HG03378 (cell line): ENCODE results near the gene MAP3K4.
"Not testable (repeated sequence)": the region's sequence is repeated elsewhere in the genome, so short reads cannot be mapped to it uniquely, and the experiment has no call there.

Experiments
- ATAC-seq: cut with Tn5 transposase; IDR thresholded peaks from one replicate; pipeline ENCODE4 v1.9.1; 2021; ENCODE audit warnings: mild to moderate bottlenecking, moderate library complexity; ENCODE audit not compliant: unreplicated experiment

The MAP3K4 gene

GRCh38 chr6:161110028-161110779 lies 118.6 kb downstream of the MAP3K4 start:
- no peak for ATAC-seq

GRCh38 chr6:161111261-161111660 lies 119.7 kb downstream of the MAP3K4 start:
- no peak for ATAC-seq

GRCh38 chr6:161115468-161115867 lies 123.9 kb downstream of the MAP3K4 start:
- ATAC-seq, result no peak

GRCh38 chr6:161116554-161116953 lies 125.0 kb downstream of the MAP3K4 start:
- ATAC-seq, result no peak

GRCh38 chr6:161117308-161117707 lies 125.7 kb downstream of the MAP3K4 start:
- ATAC-seq, result no peak

GRCh38 chr6:161117942-161118341 lies 126.4 kb downstream of the MAP3K4 start:
- no peak for ATAC-seq

GRCh38 chr6:161123319-161123718 lies 131.8 kb downstream of the MAP3K4 start:
- not testable (repeated sequence) for ATAC-seq

GRCh38 chr6:161125591-161125990 lies 134.0 kb downstream of the MAP3K4 start:
- no peak for ATAC-seq

- no peak for ATAC-seq
Observed at GRCh38 chr6:161127071-161127740, 135.6 kb downstream of the MAP3K4 start.

- no peak for ATAC-seq
Observed at GRCh38 chr6:161128230-161128629, 136.7 kb downstream of the MAP3K4 start.

GRCh38 chr6:161128680-161129196 lies 137.2 kb downstream of the MAP3K4 start:
- ATAC-seq, result no peak

GRCh38 chr6:161130541-161130940 lies 139.0 kb downstream of the MAP3K4 start:
- no peak for ATAC-seq

- ATAC-seq, result no peak
Observed at GRCh38 chr6:161130967-161131766, 139.6 kb downstream of the MAP3K4 start.

- no peak for ATAC-seq
Observed at GRCh38 chr6:161132384-161132783, 140.8 kb downstream of the MAP3K4 start.

- no peak for ATAC-seq
Observed at GRCh38 chr6:161133963-161134362, 142.4 kb downstream of the MAP3K4 start.

- ATAC-seq, result no peak
Observed at GRCh38 chr6:161134550-161135298, 143.2 kb downstream of the MAP3K4 start.

- no peak for ATAC-seq
Observed at GRCh38 chr6:161135695-161136591, 144.4 kb downstream of the MAP3K4 start.

- no peak for ATAC-seq
Observed at GRCh38 chr6:161136655-161137054, 145.1 kb downstream of the MAP3K4 start.

GRCh38 chr6:161137320-161137719 lies 145.8 kb downstream of the MAP3K4 start:
- no peak for ATAC-seq
